Naive B cell (primary cell): Measurements from ENCODE around the gene RTN4RL1. TPM values are rescaled to one million over a fixed set of nuclear protein-coding genes. Genes with fewer than 3 reads are reported as not detected.

ENCODE experiments used
- ATAC-seq, 2 donors: fragments of 150-1000 bp; cut with Tn5 transposase; 2 replicates each; pipeline ENCODE4 v1.10.0; 2021; ENCODE audit warnings: low read depth in 2 of 2, mild to moderate bottlenecking in 2 of 2, moderate library complexity in 2 of 2
- DNase-seq: peaks from one replicate; pipeline ENCODE4 v3.0.0; 2022
- H3K27ac Mint-ChIP-seq, 6 donors: one replicate each; pipeline ENCODE4 v1.8.0; 2020 to 2022; ENCODE audit warnings: mild to moderate bottlenecking in 6 of 6, mixed read lengths in 6 of 6, moderate library complexity in 5 of 6, inconsistent platforms in 2 of 6
- H3K27me3 Mint-ChIP-seq, 3 donors: one replicate each; pipeline ENCODE4 v1.8.0; 2021 to 2022; ENCODE audit warnings: mixed read lengths in 3 of 3, mild to moderate bottlenecking in 1 of 3
- H3K36me3 Mint-ChIP-seq, 2 donors: one replicate each; pipeline ENCODE4 v1.8.0; 2020 to 2022; ENCODE audit warnings: mixed read lengths in 2 of 2, inconsistent platforms in 1 of 2, mild to moderate bottlenecking in 1 of 2
- H3K4me1 Mint-ChIP-seq, 3 donors: one replicate each; pipeline ENCODE4 v1.8.0; 2020 to 2022; ENCODE audit warnings: mixed read lengths in 3 of 3, inconsistent platforms in 1 of 3, mild to moderate bottlenecking in 1 of 3, moderate library complexity in 1 of 3
- H3K4me3 Mint-ChIP-seq, 8 donors: one replicate each; pipeline ENCODE4 v1.8.0; 2020 to 2022; ENCODE audit warnings: mild to moderate bottlenecking in 8 of 8, mixed read lengths in 8 of 8, moderate library complexity in 8 of 8, inconsistent platforms in 2 of 8
- H3K9me3 Mint-ChIP-seq, 7 donors: one replicate each; pipeline ENCODE4 v1.8.0; 2020 to 2022; ENCODE audit warnings: mixed read lengths in 7 of 7, mild to moderate bottlenecking in 5 of 7, inconsistent platforms in 2 of 7, moderate library complexity in 1 of 7
- polyA plus RNA-seq, 6 donors: library from polyadenylated mRNA; unstranded; fragments of 300-500 nt; fragmentation: Illumina TruSeq; gene quantifications; one replicate each; pipeline ENCODE4 v1.2.3, GENCODE V29; 2021; ENCODE audit warnings: low read depth in 6 of 6

RTN4RL1 gene
- polyA plus RNA-seq, 6 donors from 2014 or later = not detected

GRCh38 chr17:2064520-2064971 lies 39.4 kb upstream of the RTN4RL1 start:
- H3K36me3 Mint-ChIP-seq = peaks cover 14 to 24% of the 10 kb centered on the region in 2 donors
- H3K27ac Mint-ChIP-seq = peak overlapping the region; percentile 77 to 96 (median 88)
- H3K4me1 Mint-ChIP-seq = peaks cover 25 to 40% (median 29%) of the 10 kb centered on the region in 3 donors
- ATAC-seq (peak; percentile 66 to 71), DNase-seq (no peak)
- peaks cover 3 to 19% (median 8%) of the 10 kb centered on the region in 3 donors for H3K27me3 Mint-ChIP-seq
- H3K4me3 Mint-ChIP-seq = peak overlapping the region in 7 of 8 donors; percentile 10 to 76 (median 59)
- no peaks in the 10 kb centered on the region for H3K9me3 Mint-ChIP-seq

GRCh38 chr17:2064147-2064489 lies 39.0 kb upstream of the RTN4RL1 start:
- H3K4me3 Mint-ChIP-seq = peak overlapping the region in 4 of 8 donors; percentile 37 to 76 (median 74)
- peaks cover 30 to 44% (median 33%) of the 10 kb centered on the region in 3 donors for H3K4me1 Mint-ChIP-seq

GRCh38 chr17:2063261-2064146 lies 38.4 kb upstream of the RTN4RL1 start:
- DNase-seq (no peak), ATAC-seq (no peak)
- no peaks in the 10 kb centered on the region for H3K9me3 Mint-ChIP-seq
- peak overlapping the region in 2 of 6 donors; percentile 62 to 77 for H3K27ac Mint-ChIP-seq
- peaks cover 3 to 23% (median 8%) of the 10 kb centered on the region in 3 donors for H3K27me3 Mint-ChIP-seq
- peak overlapping the region in 4 of 8 donors; percentile 34 to 74 (median 48) for H3K4me3 Mint-ChIP-seq
- peaks cover 14 to 24% of the 10 kb centered on the region in 2 donors for H3K36me3 Mint-ChIP-seq
- H3K4me1 Mint-ChIP-seq = peaks cover 31 to 46% (median 33%) of the 10 kb centered on the region in 3 donors

More at GRCh38 chr17:2064147-2064489, 39.0 kb upstream of the RTN4RL1 start:
- H3K27ac Mint-ChIP-seq = peak overlapping the region in 2 of 6 donors; percentile 24 to 77
- H3K27me3 Mint-ChIP-seq = peaks cover 3 to 23% (median 8%) of the 10 kb centered on the region in 3 donors
- no peaks in the 10 kb centered on the region for H3K9me3 Mint-ChIP-seq
- no peak for ATAC-seq
- peaks cover 14 to 24% of the 10 kb centered on the region in 2 donors for H3K36me3 Mint-ChIP-seq
- no peak for DNase-seq

- H3K27ac Mint-ChIP-seq = peak overlapping the region in 1 of 6 donors; percentile 87
- no peak for DNase-seq
- no peak overlapping the region for H3K4me3 Mint-ChIP-seq
- ATAC-seq = no peak
- H3K36me3 Mint-ChIP-seq = peaks cover 14 to 20% of the 10 kb centered on the region in 2 donors
- no peaks in the 10 kb centered on the region for H3K9me3 Mint-ChIP-seq
- peaks cover 3 to 23% (median 8%) of the 10 kb centered on the region in 3 donors for H3K27me3 Mint-ChIP-seq
- H3K4me1 Mint-ChIP-seq = peaks cover 31 to 46% (median 33%) of the 10 kb centered on the region in 3 donors
These were observed 37.5 kb upstream of the RTN4RL1 start for GRCh38 chr17:2062571-2063183.

GRCh38 chr17:2061441-2061958 lies 36.4 kb upstream of the RTN4RL1 start:
- Mint-ChIP-seq H3K36me3 (peaks cover 14 to 20% of the 10 kb centered on the region in 2 donors), H3K27ac (peak overlapping the region in 1 of 6 donors; percentile 42), H3K27me3 (peaks cover 3 to 23% (median 8%) of the 10 kb centered on the region in 3 donors), H3K4me3 (no peak overlapping the region), H3K9me3 (no peaks in the 10 kb centered on the region), H3K4me1 (peaks cover 33 to 46% (median 33%) of the 10 kb centered on the region in 3 donors)
- DNase-seq (no peak), ATAC-seq (no peak)

- Mint-ChIP-seq H3K27ac (peak overlapping the region in 1 of 6 donors; percentile 91), H3K9me3 (no peaks in the 10 kb centered on the region), H3K4me3 (peak overlapping the region in 2 of 8 donors; percentile 47 to 78), H3K4me1 (peaks cover 33 to 41% (median 35%) of the 10 kb centered on the region in 3 donors), H3K36me3 (peaks cover 14 to 16% of the 10 kb centered on the region in 2 donors), H3K27me3 (peaks cover 3 to 23% (median 8%) of the 10 kb centered on the region in 3 donors)
- ATAC-seq (no peak), DNase-seq (no peak)
These were observed 35.7 kb upstream of the RTN4RL1 start for GRCh38 chr17:2060681-2061440.

- Mint-ChIP-seq H3K36me3 (peaks cover 14 to 16% of the 10 kb centered on the region in 2 donors), H3K27ac (peak overlapping the region in 2 of 6 donors; percentile 33 to 91), H3K9me3 (no peaks in the 10 kb centered on the region), H3K27me3 (peaks cover 3 to 23% (median 8%) of the 10 kb centered on the region in 3 donors), H3K4me3 (peak overlapping the region in 5 of 8 donors; percentile 32 to 86 (median 73)), H3K4me1 (peaks cover 33 to 40% (median 35%) of the 10 kb centered on the region in 3 donors)
- no peak for ATAC-seq
- DNase-seq = no peak
These were observed 35.2 kb upstream of the RTN4RL1 start for GRCh38 chr17:2060385-2060658.

GRCh38 chr17:2059547-2060384 lies 34.6 kb upstream of the RTN4RL1 start:
- DNase-seq = no peak
- H3K9me3 Mint-ChIP-seq = no peaks in the 10 kb centered on the region
- H3K4me3 Mint-ChIP-seq = peak overlapping the region; percentile 73 to 88 (median 82)
- H3K27me3 Mint-ChIP-seq = peaks cover 3 to 23% (median 8%) of the 10 kb centered on the region in 3 donors
- no peak for ATAC-seq
- H3K4me1 Mint-ChIP-seq = peaks cover 30 to 37% (median 35%) of the 10 kb centered on the region in 3 donors
- H3K36me3 Mint-ChIP-seq = peaks cover 10 to 15% of the 10 kb centered on the region in 2 donors
- peak overlapping the region in 4 of 6 donors; percentile 43 to 92 (median 80) for H3K27ac Mint-ChIP-seq

- Mint-ChIP-seq H3K27me3 (peaks cover 3 to 26% (median 8%) of the 10 kb centered on the region in 3 donors), H3K4me1 (peaks cover 26 to 32% (median 27%) of the 10 kb centered on the region in 3 donors), H3K4me3 (peak overlapping the region; percentile 73 to 88 (median 82)), H3K27ac (peak overlapping the region in 3 of 6 donors; percentile 42 to 91 (median 43)), H3K36me3 (peaks cover 7 to 8% of the 10 kb centered on the region in 2 donors), H3K9me3 (no peaks in the 10 kb centered on the region)
- DNase-seq (peak; percentile 63), ATAC-seq (peak; percentile 53 to 55)
These were observed 33.7 kb upstream of the RTN4RL1 start for GRCh38 chr17:2058586-2059546.

- ATAC-seq (peak in 1 of 2 donors; percentile 6), DNase-seq (peak; percentile 50)
- Mint-ChIP-seq H3K36me3 (peaks cover 6 to 7% of the 10 kb centered on the region in 2 donors), H3K4me3 (peak overlapping the region; percentile 43 to 73 (median 60)), H3K9me3 (no peaks in the 10 kb centered on the region), H3K4me1 (peaks cover 27 to 34% (median 28%) of the 10 kb centered on the region in 3 donors), H3K27ac (peak overlapping the region in 3 of 6 donors; percentile 26 to 49 (median 42)), H3K27me3 (peaks cover 7 to 26% (median 8%) of the 10 kb centered on the region in 3 donors)
These were observed 32.8 kb upstream of the RTN4RL1 start for GRCh38 chr17:2057760-2058585.
